ENCODE results near the gene DAND5.
A peak's percentile ranks its signal among the peaks of the same experiment; 100 is the strongest.

The DAND5 gene

DNA sequence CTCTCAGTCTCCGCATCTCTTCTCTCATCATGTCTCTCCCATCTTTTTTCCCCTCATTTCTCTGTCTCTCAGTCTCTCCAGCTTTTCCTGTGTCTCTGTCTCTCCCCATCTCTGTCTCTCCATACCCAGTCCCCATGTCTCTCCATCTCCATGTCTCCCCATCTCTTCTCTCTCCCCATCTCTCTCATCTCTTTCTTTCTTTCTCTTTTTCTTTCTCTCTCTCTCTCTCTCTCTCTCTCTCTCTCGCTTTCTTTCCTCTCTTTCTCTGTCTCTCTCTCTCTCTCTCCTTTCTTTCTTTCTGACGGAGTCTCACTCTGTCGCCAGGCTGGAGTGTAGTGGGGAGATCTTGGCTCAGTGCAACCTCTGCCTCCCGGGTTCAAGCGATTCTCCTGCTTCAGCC, 13.3 kb downstream of the DAND5 start:
- DNase-seq (ENCODE audit: low read depth, low spot score), result no peak
- H3K4me3 ChIP-seq (ENCODE audit: low read depth, low read length), result no peak overlapping the region
- TF ChIP-seq, protein P1, sequence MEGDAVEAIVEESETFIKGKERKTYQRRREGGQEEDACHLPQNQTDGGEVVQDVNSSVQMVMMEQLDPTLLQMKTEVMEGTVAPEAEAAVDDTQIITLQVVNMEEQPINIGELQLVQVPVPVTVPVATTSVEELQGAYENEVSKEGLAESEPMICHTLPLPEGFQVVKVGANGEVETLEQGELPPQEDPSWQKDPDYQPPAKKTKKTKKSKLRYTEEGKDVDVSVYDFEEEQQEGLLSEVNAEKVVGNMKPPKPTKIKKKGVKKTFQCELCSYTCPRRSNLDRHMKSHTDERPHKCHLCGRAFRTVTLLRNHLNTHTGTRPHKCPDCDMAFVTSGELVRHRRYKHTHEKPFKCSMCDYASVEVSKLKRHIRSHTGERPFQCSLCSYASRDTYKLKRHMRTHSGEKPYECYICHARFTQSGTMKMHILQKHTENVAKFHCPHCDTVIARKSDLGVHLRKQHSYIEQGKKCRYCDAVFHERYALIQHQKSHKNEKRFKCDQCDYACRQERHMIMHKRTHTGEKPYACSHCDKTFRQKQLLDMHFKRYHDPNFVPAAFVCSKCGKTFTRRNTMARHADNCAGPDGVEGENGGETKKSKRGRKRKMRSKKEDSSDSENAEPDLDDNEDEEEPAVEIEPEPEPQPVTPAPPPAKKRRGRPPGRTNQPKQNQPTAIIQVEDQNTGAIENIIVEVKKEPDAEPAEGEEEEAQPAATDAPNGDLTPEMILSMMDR (IDR thresholded peaks at IDR 0.05; ENCODE audit: low read depth, low read length), result no peak
- in situ Hi-C loops (cut with HindIII; ENCODE audit: low sequenced_read_pairs), result no loop called here

DNA sequence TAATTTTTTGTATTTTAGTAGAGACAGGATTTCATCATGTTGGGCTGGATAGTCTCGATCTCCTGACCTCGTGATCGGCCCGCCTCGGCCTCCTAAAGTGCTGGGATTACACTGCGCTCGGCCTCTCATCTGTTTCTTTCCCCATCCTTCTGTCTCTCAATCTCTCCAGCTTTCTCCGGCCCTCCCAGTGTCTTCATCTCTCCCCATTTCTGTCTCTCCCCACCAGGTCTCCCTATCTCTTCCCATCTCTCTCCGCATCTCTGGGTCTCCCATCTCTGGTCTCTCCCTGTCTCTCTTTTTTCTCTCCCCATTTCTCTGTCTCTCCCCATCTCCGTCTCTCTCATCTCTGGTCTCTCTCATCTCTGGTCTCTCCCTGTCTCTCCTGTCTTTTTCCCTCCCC, 13.7 kb downstream of the DAND5 start:
- no peak for DNase-seq (ENCODE audit: low read depth, low spot score)
- TF ChIP-seq, protein P1 (IDR thresholded peaks at IDR 0.05; ENCODE audit: low read depth, low read length), result no peak
- peak overlapping the region; percentile 32 for H3K4me3 ChIP-seq (ENCODE audit: low read depth, low read length)
- in situ Hi-C loops (cut with HindIII; ENCODE audit: low sequenced_read_pairs), result no loop called here

GRCh38 chr19:12983542-12984142, 14.3 kb downstream of the DAND5 start:
- in situ Hi-C loops (cut with HindIII; ENCODE audit: low sequenced_read_pairs), result no loop called here
- DNase-seq (ENCODE audit: low read depth, low spot score), result peak; percentile 80
- H3K4me3 ChIP-seq (ENCODE audit: low read depth, low read length), result peak overlapping the region; percentile 32
- TF ChIP-seq, protein P1 (IDR thresholded peaks at IDR 0.05; ENCODE audit: low read depth, low read length), result peak; percentile 79

GRCh38 chr19:12984143-12984627, 14.8 kb downstream of the DAND5 start:
- H3K4me3 ChIP-seq (ENCODE audit: low read depth, low read length), result no peak overlapping the region
- in situ Hi-C loops (cut with HindIII; ENCODE audit: low sequenced_read_pairs), result no loop called here
- TF ChIP-seq, protein P1 (IDR thresholded peaks at IDR 0.05; ENCODE audit: low read depth, low read length), result no peak
- no peak for DNase-seq (ENCODE audit: low read depth, low spot score)

GRCh38 chr19:12984683-12985048, 15.3 kb downstream of the DAND5 start:
- in situ Hi-C loops (cut with HindIII; ENCODE audit: low sequenced_read_pairs), result no loop called here
- DNase-seq (ENCODE audit: low read depth, low spot score), result no peak
- TF ChIP-seq, protein P1 (IDR thresholded peaks at IDR 0.05; ENCODE audit: low read depth, low read length), result no peak
- no peak overlapping the region for H3K4me3 ChIP-seq (ENCODE audit: low read depth, low read length)

- H3K4me3 ChIP-seq (ENCODE audit: low read depth, low read length), result no peak overlapping the region
- TF ChIP-seq, protein P1 (IDR thresholded peaks at IDR 0.05; ENCODE audit: low read depth, low read length), result no peak
- in situ Hi-C loops (cut with HindIII; ENCODE audit: low sequenced_read_pairs), result no loop called here
- DNase-seq (ENCODE audit: low read depth, low spot score), result peak; percentile 64
Observed at GRCh38 chr19:12985049-12985776, 15.8 kb downstream of the DAND5 start.

All from astrocyte of the spinal cord (primary cell).